Measurements from ENCODE around the gene KAZALD1. TPM values are rescaled to one million over a fixed set of nuclear protein-coding genes. Genes with fewer than 3 reads are reported as not detected.

Gene KAZALD1
- total RNA-seq, 3 donors from 2014 or later, result 2.8 to 4.9 (median 4.5) TPM

DNA sequence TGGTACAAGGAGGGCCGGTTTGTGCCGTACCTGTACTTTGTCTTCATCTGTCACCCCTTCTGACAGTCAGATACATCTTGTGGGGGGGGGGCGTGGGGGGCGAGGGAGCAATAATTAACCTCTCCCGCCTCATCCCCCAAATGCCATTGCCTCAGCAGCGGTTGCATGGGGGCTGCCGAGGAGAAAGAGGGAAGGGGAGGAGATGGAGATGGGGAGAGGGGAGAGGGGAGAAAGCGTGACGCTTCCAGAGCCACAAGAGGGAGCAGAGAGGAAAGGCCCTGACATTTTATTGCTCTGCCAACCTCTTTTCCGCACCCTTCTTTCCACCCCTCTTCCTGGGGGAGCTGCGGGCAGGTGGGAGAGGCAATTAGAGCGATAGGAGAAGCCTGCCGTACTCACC lies 11.8 kb downstream of the KAZALD1 start:
- no peak for TF ChIP-seq POLR2AphosphoS5 (IDR thresholded peaks at IDR 0.05)
- Histone ChIP-seq H3K4me3 (no peak overlapping the region), H3K36me3 (no peaks in the 10 kb centered on the region), H3K27me3 (peaks cover 3 to 46% of the 10 kb centered on the region in 2 donors), H3K27ac (no peak overlapping the region), H3K4me1 (no peaks in the 10 kb centered on the region), H3K9me3 (no peaks in the 10 kb centered on the region)
- DNase-seq (ENCODE audit: low spot score in 2 of 2), result no peak
- intact Hi-C loops (cut with DNase I; ENCODE audit: low total_unique reads), result no loop called here

DNA sequence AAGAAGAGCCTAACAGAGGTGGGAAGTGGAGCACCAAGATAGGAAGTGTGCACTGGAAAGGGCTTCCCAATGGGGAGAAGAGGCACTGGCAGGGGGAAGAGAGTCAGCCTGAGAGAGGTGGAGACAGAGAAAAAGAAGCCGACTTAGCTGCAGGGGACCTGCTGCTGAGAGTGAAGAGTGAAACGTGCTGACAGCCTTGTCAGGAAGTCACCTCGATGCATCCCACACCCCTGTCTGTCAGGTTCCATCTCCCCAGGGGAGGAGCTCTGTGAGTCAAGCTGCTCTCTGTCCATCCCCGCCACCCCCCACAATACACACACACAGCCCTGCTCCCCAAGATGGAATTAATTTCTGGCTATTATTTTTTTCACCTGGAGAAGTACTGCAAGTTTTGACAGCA lies 14.0 kb downstream of the KAZALD1 start:
- Histone ChIP-seq H3K4me3 (no peak overlapping the region), H3K9me3 (no peaks in the 10 kb centered on the region), H3K36me3 (no peaks in the 10 kb centered on the region), H3K4me1 (no peaks in the 10 kb centered on the region), H3K27ac (no peak overlapping the region), H3K27me3 (peaks cover 3 to 49% of the 10 kb centered on the region in 2 donors)
- intact Hi-C loops (cut with DNase I; ENCODE audit: low total_unique reads), result no loop called here
- no peak for TF ChIP-seq POLR2A (IDR thresholded peaks at IDR 0.05)
- DNase-seq (ENCODE audit: low spot score in 2 of 2), result no peak

DNA sequence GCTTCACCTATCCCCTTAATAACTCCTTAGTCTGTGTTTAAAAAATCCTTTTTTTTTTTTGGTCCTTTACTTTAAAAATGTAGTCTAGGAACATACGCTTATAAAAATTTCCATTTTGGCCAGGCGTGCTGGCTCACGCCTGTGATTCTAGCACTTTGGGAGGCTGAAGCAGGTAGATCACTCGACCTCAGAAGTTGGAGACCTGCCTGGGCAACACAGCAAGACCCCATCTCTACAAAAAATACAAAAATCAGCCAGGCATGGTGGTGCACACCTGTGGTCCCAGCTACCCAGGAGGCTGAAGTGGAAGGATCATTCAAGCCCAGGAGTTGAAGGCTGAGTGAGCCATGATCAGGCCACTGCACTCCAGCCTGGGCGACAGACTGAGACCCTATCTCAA lies 14.8 kb downstream of the KAZALD1 start:
- intact Hi-C loops (cut with DNase I; ENCODE audit: low total_unique reads), result no loop called here
- no peaks in the 10 kb centered on the region for H3K9me3 ChIP-seq
- no peaks in the 10 kb centered on the region for H3K36me3 ChIP-seq
- peaks cover 3 to 49% of the 10 kb centered on the region in 2 donors for H3K27me3 ChIP-seq
- no peaks in the 10 kb centered on the region for H3K4me1 ChIP-seq
- TF ChIP-seq POLR2AphosphoS5 (IDR thresholded peaks at IDR 0.05) (no peak), POLR2A (IDR thresholded peaks at IDR 0.05) (no peak)
- TF ChIP-seq, protein P1, sequence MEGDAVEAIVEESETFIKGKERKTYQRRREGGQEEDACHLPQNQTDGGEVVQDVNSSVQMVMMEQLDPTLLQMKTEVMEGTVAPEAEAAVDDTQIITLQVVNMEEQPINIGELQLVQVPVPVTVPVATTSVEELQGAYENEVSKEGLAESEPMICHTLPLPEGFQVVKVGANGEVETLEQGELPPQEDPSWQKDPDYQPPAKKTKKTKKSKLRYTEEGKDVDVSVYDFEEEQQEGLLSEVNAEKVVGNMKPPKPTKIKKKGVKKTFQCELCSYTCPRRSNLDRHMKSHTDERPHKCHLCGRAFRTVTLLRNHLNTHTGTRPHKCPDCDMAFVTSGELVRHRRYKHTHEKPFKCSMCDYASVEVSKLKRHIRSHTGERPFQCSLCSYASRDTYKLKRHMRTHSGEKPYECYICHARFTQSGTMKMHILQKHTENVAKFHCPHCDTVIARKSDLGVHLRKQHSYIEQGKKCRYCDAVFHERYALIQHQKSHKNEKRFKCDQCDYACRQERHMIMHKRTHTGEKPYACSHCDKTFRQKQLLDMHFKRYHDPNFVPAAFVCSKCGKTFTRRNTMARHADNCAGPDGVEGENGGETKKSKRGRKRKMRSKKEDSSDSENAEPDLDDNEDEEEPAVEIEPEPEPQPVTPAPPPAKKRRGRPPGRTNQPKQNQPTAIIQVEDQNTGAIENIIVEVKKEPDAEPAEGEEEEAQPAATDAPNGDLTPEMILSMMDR (IDR thresholded peaks at IDR 0.05), result no peak
- no peak for DNase-seq (ENCODE audit: low spot score in 2 of 2)
- no peak overlapping the region for H3K4me3 ChIP-seq
- no peak overlapping the region for H3K27ac ChIP-seq

DNA sequence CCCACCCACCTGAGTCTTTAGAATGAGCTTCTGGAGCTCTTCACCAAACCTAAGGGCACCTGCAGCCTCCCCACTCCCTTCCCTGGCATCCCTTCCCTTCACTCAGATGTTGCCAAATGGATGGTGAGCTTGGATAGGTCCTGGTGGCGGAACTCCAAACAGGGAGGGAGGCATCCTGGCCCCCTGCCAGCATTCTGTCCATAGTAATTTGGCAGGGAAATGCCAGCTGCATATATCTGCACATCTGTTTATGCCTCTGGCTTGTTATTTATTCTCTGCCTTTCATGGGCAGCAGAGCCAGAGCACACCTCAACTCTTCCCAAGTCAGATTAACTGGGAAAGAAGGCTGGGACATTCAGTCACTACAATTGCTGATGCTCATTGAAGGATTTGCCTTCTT lies 18.1 kb downstream of the KAZALD1 start:
- intact Hi-C loops (cut with DNase I; ENCODE audit: low total_unique reads), result no loop called here
- H3K4me1 ChIP-seq, result no peaks in the 10 kb centered on the region
- no peak overlapping the region for H3K4me3 ChIP-seq
- no peaks in the 10 kb centered on the region for H3K36me3 ChIP-seq
- H3K9me3 ChIP-seq, result no peaks in the 10 kb centered on the region
- peaks cover 0 to 42% of the 10 kb centered on the region in 2 donors for H3K27me3 ChIP-seq
- no peak for DNase-seq (ENCODE audit: low spot score in 2 of 2)
- H3K27ac ChIP-seq, result no peak overlapping the region
- TF ChIP-seq POLR2AphosphoS5 (IDR thresholded peaks at IDR 0.05) (no peak), POLR2A (IDR thresholded peaks at IDR 0.05) (no peak)
- TF ChIP-seq, protein P1 (IDR thresholded peaks at IDR 0.05), result no peak

DNA sequence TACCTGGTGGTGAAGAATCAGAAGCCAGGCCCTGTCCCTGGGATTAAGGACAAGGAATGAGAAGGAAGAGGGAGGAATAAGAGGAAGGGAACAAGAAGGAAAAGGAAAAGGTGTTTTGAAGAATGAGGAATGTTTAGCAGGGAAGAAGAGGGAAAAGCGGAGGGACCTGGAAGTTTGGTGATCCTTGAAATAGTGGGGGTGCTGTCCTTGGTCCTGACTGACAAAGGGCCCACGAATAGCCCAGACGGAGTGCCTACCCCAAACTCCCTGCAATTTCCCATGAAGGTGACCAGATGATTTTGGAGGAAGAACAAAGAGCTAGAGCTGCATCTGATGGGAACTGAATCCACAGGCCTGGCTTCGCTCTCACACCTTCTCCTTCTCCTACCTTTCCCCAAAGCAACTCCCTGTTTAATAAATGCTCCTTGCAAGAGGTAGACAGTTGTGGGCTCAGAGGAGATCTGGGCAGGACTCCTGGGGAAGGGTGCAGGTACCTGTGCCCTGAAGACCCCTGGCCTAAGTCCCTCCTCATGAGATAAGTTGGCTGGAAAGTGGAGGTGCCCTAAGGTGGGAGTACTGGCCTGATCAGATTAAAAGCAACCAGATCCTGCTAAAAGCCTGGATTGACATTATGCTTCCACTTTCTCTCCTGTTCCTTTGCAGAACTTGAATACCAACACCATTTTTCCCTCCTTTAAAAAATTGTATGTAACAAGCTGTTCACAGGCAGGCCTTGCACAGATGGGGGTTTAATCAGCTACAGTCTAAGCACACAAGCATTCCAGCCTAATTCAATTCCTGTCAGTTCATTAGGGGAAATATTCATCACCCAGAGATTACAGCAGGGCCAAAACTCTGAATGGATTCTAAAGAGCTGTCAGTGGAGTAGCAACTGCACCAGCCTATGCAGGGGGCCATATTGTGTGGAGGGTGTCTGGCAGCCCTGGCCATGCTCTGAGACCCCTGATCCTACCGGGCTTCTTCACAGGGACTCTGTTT lies 19.4 kb downstream of the KAZALD1 start:
- intact Hi-C loops (cut with DNase I; ENCODE audit: low total_unique reads), result no loop called here
- Histone ChIP-seq H3K27me3 (peaks cover 0 to 41% of the 10 kb centered on the region in 2 donors), H3K4me3 (no peak overlapping the region), H3K9me3 (no peaks in the 10 kb centered on the region), H3K4me1 (no peaks in the 10 kb centered on the region), H3K36me3 (no peaks in the 10 kb centered on the region), H3K27ac (no peak overlapping the region)
- DNase-seq (ENCODE audit: low spot score in 2 of 2), result no peak
- TF ChIP-seq, protein P1 (IDR thresholded peaks at IDR 0.05), result no peak
- TF ChIP-seq POLR2AphosphoS5 (IDR thresholded peaks at IDR 0.05) (no peak), POLR2A (IDR thresholded peaks at IDR 0.05) (no peak)

DNA sequence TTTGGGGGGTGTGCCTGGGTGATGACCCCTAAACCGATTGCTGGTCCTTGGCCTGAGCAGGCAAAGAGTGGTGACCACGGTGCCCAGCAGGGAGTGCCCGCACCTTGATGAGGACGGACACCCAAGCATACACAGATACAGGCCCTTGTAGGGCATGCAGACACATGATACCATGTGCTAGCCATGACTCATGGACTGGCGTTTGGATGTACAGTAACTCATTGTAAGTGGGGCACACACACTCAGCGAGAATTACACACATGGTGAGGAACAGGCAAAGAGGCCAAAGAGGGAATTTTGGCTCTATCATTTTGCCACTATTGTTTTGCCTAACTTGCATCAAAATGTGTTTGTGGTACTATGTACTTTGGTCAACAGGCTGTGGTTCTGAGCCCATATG lies 24.1 kb downstream of the KAZALD1 start:
- H3K4me1 ChIP-seq, result no peaks in the 10 kb centered on the region
- no peaks in the 10 kb centered on the region for H3K9me3 ChIP-seq
- H3K27ac ChIP-seq, result no peak overlapping the region
- peaks cover 0 to 70% of the 10 kb centered on the region in 2 donors for H3K27me3 ChIP-seq
- DNase-seq (ENCODE audit: low spot score in 2 of 2), result no peak
- intact Hi-C loops (cut with DNase I; ENCODE audit: low total_unique reads), result no loop called here
- H3K36me3 ChIP-seq, result no peaks in the 10 kb centered on the region
- H3K4me3 ChIP-seq, result no peak overlapping the region
- TF ChIP-seq, protein P1 (IDR thresholded peaks at IDR 0.05), result no peak
- TF ChIP-seq POLR2A (IDR thresholded peaks at IDR 0.05) (no peak), POLR2AphosphoS5 (IDR thresholded peaks at IDR 0.05) (no peak)
